Measurements from ENCODE around the gene TBK1.

TBK1 gene

DNA sequence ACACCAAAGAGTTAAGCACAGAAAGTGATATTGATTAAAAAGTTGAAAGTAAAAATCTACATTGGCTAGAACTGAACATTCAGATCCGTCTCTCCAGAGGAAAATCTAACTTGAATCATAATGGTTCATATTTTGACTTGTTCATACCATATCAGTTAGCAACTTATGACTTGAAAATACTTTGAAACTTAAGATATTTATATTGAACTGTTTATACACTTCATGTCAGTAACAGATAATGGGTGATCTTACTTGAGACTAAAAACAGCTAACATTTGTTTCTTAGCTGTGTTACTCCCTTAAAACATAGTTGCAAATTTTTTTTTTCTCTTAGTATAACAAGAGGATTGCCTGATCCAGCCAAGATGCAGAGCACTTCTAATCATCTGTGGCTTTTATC, 3.6 kb downstream of the TBK1 start:
- Histone ChIP-seq H3K9me3 (ENCODE audit: low read length) (no peaks in the 10 kb centered on the region), H3K27me3 (ENCODE audit: insufficient read depth, low read length) (no peaks in the 10 kb centered on the region), H3K79me2 (ENCODE audit: insufficient read depth, low read length) (peaks cover 74% of the 10 kb centered on the region), H3F3A (ENCODE audit: insufficient read depth, low read length) (no peaks in the 10 kb centered on the region), H3K4me2 (ENCODE audit: low read length) (no peak overlapping the region), H3K36me3 (ENCODE audit: insufficient read depth, low read length) (peaks cover 32% of the 10 kb centered on the region; the same call in 1 of the 2 replicates), H3K4me3 (ENCODE audit: low read depth, low read length, poor library complexity, severe bottlenecking) (no peak overlapping the region), H3K27ac (ENCODE audit: low read depth, low read length, poor library complexity, severe bottlenecking) (no peak overlapping the region), H3K4me1 (ENCODE audit: insufficient read depth, low read length, severe bottlenecking) (peaks cover 64% of the 10 kb centered on the region), H3K9ac (ENCODE audit: low read length) (no peak overlapping the region), H4K20me1 (ENCODE audit: insufficient read depth, low read length) (no peaks in the 10 kb centered on the region), H2AFZ (ENCODE audit: low read length) (no peak overlapping the region), H3K9me2 (ENCODE audit: low read depth, low read length) (no peaks in the 10 kb centered on the region)
- no peak for TF ChIP-seq EZH2 (IDR thresholded peaks at IDR 0.05; ENCODE audit: borderline replicate concordance, low read length)
- TF ChIP-seq, protein P1, sequence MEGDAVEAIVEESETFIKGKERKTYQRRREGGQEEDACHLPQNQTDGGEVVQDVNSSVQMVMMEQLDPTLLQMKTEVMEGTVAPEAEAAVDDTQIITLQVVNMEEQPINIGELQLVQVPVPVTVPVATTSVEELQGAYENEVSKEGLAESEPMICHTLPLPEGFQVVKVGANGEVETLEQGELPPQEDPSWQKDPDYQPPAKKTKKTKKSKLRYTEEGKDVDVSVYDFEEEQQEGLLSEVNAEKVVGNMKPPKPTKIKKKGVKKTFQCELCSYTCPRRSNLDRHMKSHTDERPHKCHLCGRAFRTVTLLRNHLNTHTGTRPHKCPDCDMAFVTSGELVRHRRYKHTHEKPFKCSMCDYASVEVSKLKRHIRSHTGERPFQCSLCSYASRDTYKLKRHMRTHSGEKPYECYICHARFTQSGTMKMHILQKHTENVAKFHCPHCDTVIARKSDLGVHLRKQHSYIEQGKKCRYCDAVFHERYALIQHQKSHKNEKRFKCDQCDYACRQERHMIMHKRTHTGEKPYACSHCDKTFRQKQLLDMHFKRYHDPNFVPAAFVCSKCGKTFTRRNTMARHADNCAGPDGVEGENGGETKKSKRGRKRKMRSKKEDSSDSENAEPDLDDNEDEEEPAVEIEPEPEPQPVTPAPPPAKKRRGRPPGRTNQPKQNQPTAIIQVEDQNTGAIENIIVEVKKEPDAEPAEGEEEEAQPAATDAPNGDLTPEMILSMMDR (IDR thresholded peaks at IDR 0.05; ENCODE audit: low read length), result no peak

DNA sequence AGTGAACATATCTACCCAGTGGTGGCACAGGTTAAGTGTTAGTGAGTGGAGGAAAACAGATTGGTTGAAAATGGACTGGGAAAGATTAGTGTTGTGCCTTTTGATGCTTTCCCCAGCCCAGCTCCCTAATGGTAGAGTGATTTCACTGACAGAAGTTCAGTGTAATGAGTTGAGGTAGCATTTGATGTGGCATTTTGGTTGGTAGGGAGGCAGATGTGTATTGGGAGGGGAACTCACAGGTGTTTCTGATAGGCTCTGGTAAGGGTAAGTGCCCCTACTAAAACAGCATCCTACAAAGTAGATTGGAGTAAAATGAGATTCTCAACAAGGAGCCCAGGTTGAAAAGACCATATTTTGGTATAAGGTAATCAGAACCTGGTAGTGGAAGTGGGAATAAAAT, 4.2 kb downstream of the TBK1 start:
- TF ChIP-seq, protein P1 (IDR thresholded peaks at IDR 0.05; ENCODE audit: low read length), result no peak
- TF ChIP-seq EZH2 (IDR thresholded peaks at IDR 0.05; ENCODE audit: borderline replicate concordance, low read length), result no peak
- Histone ChIP-seq H3K27me3 (ENCODE audit: insufficient read depth, low read length) (no peaks in the 10 kb centered on the region), H3K4me3 (ENCODE audit: low read depth, low read length, poor library complexity, severe bottlenecking) (no peak overlapping the region), H3F3A (ENCODE audit: insufficient read depth, low read length) (no peaks in the 10 kb centered on the region), H4K20me1 (ENCODE audit: insufficient read depth, low read length) (no peaks in the 10 kb centered on the region), H3K36me3 (ENCODE audit: insufficient read depth, low read length) (peaks cover 36% of the 10 kb centered on the region; the same call in 1 of the 2 replicates), H3K27ac (ENCODE audit: low read depth, low read length, poor library complexity, severe bottlenecking) (no peak overlapping the region), H3K79me2 (ENCODE audit: insufficient read depth, low read length) (peaks cover 74% of the 10 kb centered on the region), H2AFZ (ENCODE audit: low read length) (no peak overlapping the region), H3K4me1 (ENCODE audit: insufficient read depth, low read length, severe bottlenecking) (peaks cover 58% of the 10 kb centered on the region), H3K9ac (ENCODE audit: low read length) (no peak overlapping the region), H3K4me2 (ENCODE audit: low read length) (no peak overlapping the region), H3K9me2 (ENCODE audit: low read depth, low read length) (no peaks in the 10 kb centered on the region), H3K9me3 (ENCODE audit: low read length) (no peaks in the 10 kb centered on the region)

DNA sequence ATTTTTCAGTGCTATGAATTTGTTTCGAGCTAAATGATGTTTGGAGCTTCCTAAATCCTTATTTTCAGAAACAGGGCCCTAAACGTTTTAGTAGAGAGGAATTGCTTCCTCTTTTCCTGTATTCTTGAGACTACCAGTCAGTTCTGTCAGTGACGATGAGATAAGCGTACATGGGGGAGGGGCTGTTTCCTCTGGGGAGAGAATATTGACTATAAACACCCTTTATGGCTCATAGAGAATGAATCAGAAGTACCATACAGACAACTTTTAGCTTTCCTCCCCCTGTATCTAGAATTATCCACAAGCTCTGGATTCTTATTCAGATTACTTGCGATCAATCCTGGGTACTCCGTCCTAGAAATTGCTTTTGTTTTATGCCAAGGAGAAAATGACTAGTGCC, 5.1 kb downstream of the TBK1 start:
- Histone ChIP-seq H2AFZ (ENCODE audit: low read length) (no peak overlapping the region), H3K4me1 (ENCODE audit: insufficient read depth, low read length, severe bottlenecking) (peaks cover 55% of the 10 kb centered on the region), H3K36me3 (ENCODE audit: insufficient read depth, low read length) (peaks cover 45% of the 10 kb centered on the region)

More for the DNA sequence above, 5.1 kb downstream of the TBK1 start:
- Histone ChIP-seq H3K9me3 (ENCODE audit: low read length) (no peaks in the 10 kb centered on the region), H3K79me2 (ENCODE audit: insufficient read depth, low read length) (peaks cover 74% of the 10 kb centered on the region), H3F3A (ENCODE audit: insufficient read depth, low read length) (no peaks in the 10 kb centered on the region), H3K27ac (ENCODE audit: low read depth, low read length, poor library complexity, severe bottlenecking) (no peak overlapping the region), H3K27me3 (ENCODE audit: insufficient read depth, low read length) (no peaks in the 10 kb centered on the region), H3K9me2 (ENCODE audit: low read depth, low read length) (no peaks in the 10 kb centered on the region), H3K4me3 (ENCODE audit: low read depth, low read length, poor library complexity, severe bottlenecking) (no peak overlapping the region), H3K9ac (ENCODE audit: low read length) (no peak overlapping the region), H3K4me2 (ENCODE audit: low read length) (no peak overlapping the region), H4K20me1 (ENCODE audit: insufficient read depth, low read length) (no peaks in the 10 kb centered on the region)
- TF ChIP-seq, protein P1 (IDR thresholded peaks at IDR 0.05; ENCODE audit: low read length), result no peak
- TF ChIP-seq EZH2 (IDR thresholded peaks at IDR 0.05; ENCODE audit: borderline replicate concordance, low read length), result no peak
